GM13976 (cell line): ENCODE data around the gene CLEC2L.

Experiments used
- DNase-seq: peaks from one replicate; pipeline ENCODE4 v3.0.0; 2012; ENCODE audit warnings: low spot score
- in situ Hi-C: fragments of 300-500 bp; cut with MboI; formaldehyde crosslinking; loops from one replicate; pipeline ENCODE4 v1.12.0; 2022; ENCODE audit warnings: low sequenced_read_pairs, mixed read lengths, inconsistent platforms; ENCODE audit not compliant: unreplicated experiment
- TF ChIP-seq, protein P1 (sequence below): IDR thresholded peaks from 2 replicates; pipeline ENCODE4 v1.5.1; 2012; ENCODE audit warnings: borderline replicate concordance, mild to moderate bottlenecking; ENCODE audit not compliant: insufficient read depth; ENCODE audit errors: extremely low read depth, missing control alignments, control extremely low read depth

Gene CLEC2L

DNA sequence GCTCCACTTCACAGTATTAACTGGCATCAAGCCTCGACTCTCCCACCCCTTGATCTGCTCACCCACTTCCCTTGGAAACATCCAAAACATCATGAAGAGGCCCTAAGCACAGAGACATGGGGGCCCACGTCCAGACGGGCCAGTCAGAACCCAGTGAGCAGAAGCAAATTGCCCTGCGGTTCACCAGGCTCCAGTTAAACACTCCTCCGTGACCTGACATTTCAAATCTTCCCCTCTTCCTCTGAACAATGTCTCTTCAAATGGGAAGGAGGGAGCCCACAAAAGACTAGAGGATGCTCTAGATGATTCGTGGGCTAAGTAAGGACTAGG lies 44.8 kb downstream of the CLEC2L start:
- in situ Hi-C loops, result no loop called here
- no peak for DNase-seq
- TF ChIP-seq, protein P1, sequence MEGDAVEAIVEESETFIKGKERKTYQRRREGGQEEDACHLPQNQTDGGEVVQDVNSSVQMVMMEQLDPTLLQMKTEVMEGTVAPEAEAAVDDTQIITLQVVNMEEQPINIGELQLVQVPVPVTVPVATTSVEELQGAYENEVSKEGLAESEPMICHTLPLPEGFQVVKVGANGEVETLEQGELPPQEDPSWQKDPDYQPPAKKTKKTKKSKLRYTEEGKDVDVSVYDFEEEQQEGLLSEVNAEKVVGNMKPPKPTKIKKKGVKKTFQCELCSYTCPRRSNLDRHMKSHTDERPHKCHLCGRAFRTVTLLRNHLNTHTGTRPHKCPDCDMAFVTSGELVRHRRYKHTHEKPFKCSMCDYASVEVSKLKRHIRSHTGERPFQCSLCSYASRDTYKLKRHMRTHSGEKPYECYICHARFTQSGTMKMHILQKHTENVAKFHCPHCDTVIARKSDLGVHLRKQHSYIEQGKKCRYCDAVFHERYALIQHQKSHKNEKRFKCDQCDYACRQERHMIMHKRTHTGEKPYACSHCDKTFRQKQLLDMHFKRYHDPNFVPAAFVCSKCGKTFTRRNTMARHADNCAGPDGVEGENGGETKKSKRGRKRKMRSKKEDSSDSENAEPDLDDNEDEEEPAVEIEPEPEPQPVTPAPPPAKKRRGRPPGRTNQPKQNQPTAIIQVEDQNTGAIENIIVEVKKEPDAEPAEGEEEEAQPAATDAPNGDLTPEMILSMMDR, result no peak

DNA sequence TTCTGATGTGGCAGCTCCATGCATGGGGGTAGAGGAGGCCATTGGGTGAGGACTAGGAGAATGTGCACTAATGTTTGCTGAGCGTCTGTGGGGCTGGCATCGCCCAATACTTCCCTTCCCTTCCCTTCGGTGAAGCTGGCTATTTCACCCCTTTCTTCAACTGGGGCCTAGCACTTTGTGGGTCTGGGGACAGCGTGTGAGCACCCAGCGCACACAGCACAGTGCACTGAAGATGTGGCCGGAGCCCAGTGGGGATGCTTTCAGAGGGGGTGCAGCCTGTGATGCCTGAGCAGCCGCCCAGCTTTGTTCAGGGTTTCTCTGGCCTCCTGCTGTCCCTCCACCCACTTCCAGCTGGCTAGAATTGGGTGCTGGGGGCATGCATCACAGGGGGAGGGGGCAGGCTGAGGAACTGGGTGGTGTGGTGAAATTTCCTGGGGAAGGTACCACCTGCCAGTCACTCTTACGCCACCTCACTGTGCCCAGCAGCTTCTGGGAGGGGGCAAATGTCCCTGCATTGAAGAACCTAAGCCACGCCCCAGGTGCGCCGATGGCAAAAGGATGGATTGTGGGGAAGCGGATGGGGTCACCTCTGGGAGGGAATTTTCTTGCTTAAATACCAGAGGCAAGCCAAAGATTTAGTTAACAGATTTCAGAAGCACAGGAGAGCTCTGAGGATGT lies 45.5 kb downstream of the CLEC2L start:
- in situ Hi-C loops, result no loop called here
- no peak for DNase-seq
- TF ChIP-seq, protein P1, result no peak

DNA sequence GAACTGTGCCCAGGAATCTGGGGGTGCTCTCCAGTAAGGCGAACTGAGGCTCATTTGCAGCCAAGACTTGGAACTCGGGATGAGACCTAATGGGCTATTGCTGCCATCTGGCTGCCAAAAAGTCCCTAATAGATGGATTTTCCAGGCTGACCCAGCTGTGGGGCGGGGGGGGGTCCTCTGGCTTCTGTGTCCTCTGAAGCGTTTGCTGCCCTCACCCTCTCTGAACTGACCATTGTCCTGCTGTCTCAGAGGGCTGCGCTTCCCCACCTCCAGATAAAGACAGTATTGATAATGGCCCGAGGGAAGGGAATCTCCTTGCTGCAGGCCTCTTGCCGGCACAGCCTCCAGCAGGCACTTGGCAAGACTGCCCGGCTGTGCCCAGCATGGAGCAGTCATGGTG lies 46.6 kb downstream of the CLEC2L start:
- no peak for DNase-seq
- in situ Hi-C loops, result no loop called here
- TF ChIP-seq, protein P1, result no peak

DNA sequence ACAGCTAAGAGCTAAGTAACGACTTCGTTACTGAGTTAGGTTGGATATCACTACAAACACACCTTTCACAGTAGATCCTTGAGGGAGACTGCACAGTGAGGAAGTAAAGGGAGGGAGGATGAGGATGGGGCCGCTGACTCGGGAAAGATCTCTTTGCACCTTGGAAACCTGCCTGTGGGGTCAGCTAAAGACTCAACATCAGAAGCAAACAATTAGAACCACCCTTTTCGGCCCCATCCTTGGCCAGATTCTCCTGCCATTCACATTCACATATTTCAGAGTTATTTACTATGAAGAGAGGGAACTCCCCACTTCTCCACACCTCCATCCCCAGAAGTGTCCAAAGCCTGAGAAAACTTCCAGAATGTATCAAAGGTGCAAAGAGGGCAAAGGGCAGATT lies 47.1 kb downstream of the CLEC2L start:
- in situ Hi-C loops, result no loop called here
- TF ChIP-seq, protein P1, result no peak
- DNase-seq, result no peak

DNA sequence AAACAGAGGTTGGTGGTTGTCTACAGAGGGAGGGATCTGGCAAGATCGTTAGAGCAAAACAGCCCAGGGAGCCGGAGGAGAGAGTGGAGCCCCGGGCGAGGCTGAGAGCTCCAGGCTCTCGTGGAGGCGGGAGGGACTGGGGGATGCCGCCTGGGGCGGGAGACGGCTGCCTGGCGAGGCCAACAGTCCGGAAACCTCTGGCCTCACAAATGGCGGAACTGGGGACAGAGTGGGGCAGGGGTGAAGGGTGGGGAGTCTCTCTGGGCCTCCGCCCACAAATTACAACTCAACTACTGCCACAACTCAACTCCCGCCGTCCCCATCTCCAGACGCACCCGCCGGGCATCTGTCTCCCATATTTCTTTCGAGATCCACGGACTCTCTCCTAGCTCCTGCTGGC lies 47.7 kb downstream of the CLEC2L start:
- no peak for DNase-seq
- in situ Hi-C loops, result no loop called here
- TF ChIP-seq, protein P1, result no peak

DNA sequence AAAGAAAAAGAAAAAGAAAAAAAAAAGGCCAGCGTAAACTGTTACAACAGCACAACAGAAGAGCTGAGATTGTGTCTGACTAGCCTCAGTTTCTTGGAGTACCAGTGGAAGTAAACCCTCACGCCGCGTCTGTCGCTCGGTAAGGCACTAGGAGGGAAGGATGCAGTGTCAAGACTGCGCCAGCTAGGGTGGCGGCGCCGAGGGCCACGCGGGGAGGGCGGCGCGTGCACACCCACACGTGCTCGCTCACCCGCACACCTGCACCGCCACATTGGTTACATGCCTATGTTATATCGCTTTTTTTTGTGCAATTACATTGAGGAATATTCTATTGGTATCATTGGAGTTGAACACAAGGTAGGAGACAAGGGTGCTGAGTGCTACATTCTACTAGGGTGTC lies 48.2 kb downstream of the CLEC2L start:
- no peak for DNase-seq
- in situ Hi-C loops, result no loop called here
- TF ChIP-seq, protein P1, result no peak
